ENCODE data around the gene NFIB. TPM values are rescaled to one million over a fixed set of nuclear protein-coding genes. Genes with fewer than 3 reads are reported as not detected.

NFIB gene
- total RNA-seq, 1 experiment from 2014 or later = 75.8 TPM

GRCh38 chr9:14303521-14303920 lies 10.4 kb downstream of the NFIB start:
- DNase-seq = no peak
- CTCF ChIA-PET = no interaction called here
- intact Hi-C loops (cut with micrococcal nuclease; ENCODE audit: unreplicated experiment) = loop anchor here (10.0 kb wide), 1 partner anchor 49 kb away; no protein-coding TSS in a partner anchor
- BruUV-seq (replicated peaks) = no TSS peak
- Mint-ChIP-seq H3K9me3 (ENCODE audit: low read depth, unreplicated experiment) (no peaks in the 10 kb centered on the region), H3K36me3 (ENCODE audit: insufficient read depth, unreplicated experiment) (peaks cover 27% of the 10 kb centered on the region), H3K27me3 (ENCODE audit: unreplicated experiment) (no peaks in the 10 kb centered on the region), H3K4me3 (ENCODE audit: low read depth, unreplicated experiment) (no peak overlapping the region), H3K27ac (ENCODE audit: unreplicated experiment) (no peak overlapping the region), H3K4me1 (ENCODE audit: low read depth, unreplicated experiment) (peaks cover 41% of the 10 kb centered on the region)
- TF ChIP-seq, protein P1, sequence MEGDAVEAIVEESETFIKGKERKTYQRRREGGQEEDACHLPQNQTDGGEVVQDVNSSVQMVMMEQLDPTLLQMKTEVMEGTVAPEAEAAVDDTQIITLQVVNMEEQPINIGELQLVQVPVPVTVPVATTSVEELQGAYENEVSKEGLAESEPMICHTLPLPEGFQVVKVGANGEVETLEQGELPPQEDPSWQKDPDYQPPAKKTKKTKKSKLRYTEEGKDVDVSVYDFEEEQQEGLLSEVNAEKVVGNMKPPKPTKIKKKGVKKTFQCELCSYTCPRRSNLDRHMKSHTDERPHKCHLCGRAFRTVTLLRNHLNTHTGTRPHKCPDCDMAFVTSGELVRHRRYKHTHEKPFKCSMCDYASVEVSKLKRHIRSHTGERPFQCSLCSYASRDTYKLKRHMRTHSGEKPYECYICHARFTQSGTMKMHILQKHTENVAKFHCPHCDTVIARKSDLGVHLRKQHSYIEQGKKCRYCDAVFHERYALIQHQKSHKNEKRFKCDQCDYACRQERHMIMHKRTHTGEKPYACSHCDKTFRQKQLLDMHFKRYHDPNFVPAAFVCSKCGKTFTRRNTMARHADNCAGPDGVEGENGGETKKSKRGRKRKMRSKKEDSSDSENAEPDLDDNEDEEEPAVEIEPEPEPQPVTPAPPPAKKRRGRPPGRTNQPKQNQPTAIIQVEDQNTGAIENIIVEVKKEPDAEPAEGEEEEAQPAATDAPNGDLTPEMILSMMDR (IDR thresholded peaks at IDR 0.05; ENCODE audit: unreplicated experiment) = no peak

- no peak for DNase-seq
- Mint-ChIP-seq H3K4me1 (ENCODE audit: low read depth, unreplicated experiment) (peaks cover 37% of the 10 kb centered on the region), H3K27me3 (ENCODE audit: unreplicated experiment) (no peaks in the 10 kb centered on the region), H3K36me3 (ENCODE audit: insufficient read depth, unreplicated experiment) (peaks cover 23% of the 10 kb centered on the region), H3K4me3 (ENCODE audit: low read depth, unreplicated experiment) (no peak overlapping the region), H3K27ac (ENCODE audit: unreplicated experiment) (no peak overlapping the region), H3K9me3 (ENCODE audit: low read depth, unreplicated experiment) (no peaks in the 10 kb centered on the region)
- intact Hi-C loops (cut with micrococcal nuclease; ENCODE audit: unreplicated experiment) = loop anchor here (10.0 kb wide), 1 partner anchor 48 kb away; no protein-coding TSS in a partner anchor
- TF ChIP-seq, protein P1 (IDR thresholded peaks at IDR 0.05; ENCODE audit: unreplicated experiment) = no peak
- no TSS peak for BruUV-seq (replicated peaks)
- CTCF ChIA-PET = no interaction called here
These were observed 10.8 kb downstream of the NFIB start for GRCh38 chr9:14303100-14303499.

- no TSS peak for BruUV-seq (replicated peaks)
- Mint-ChIP-seq H3K27ac (ENCODE audit: unreplicated experiment) (no peak overlapping the region), H3K9me3 (ENCODE audit: low read depth, unreplicated experiment) (no peaks in the 10 kb centered on the region), H3K4me1 (ENCODE audit: low read depth, unreplicated experiment) (peaks cover 31% of the 10 kb centered on the region), H3K36me3 (ENCODE audit: insufficient read depth, unreplicated experiment) (peaks cover 17% of the 10 kb centered on the region), H3K27me3 (ENCODE audit: unreplicated experiment) (no peaks in the 10 kb centered on the region), H3K4me3 (ENCODE audit: low read depth, unreplicated experiment) (no peak overlapping the region)
- CTCF ChIA-PET = no interaction called here
- no peak for DNase-seq
- TF ChIP-seq, protein P1 (IDR thresholded peaks at IDR 0.05; ENCODE audit: unreplicated experiment) = no peak
- intact Hi-C loops (cut with micrococcal nuclease; ENCODE audit: unreplicated experiment) = loop anchor here (10.0 kb wide), 1 partner anchor 48 kb away; no protein-coding TSS in a partner anchor
These were observed 11.5 kb downstream of the NFIB start for GRCh38 chr9:14302405-14302804.

- no peaks in the 10 kb centered on the region for H3K9me3 Mint-ChIP-seq (ENCODE audit: low read depth, unreplicated experiment)
- no peaks in the 10 kb centered on the region for H3K27me3 Mint-ChIP-seq (ENCODE audit: unreplicated experiment)
- TF ChIP-seq, protein P1 (IDR thresholded peaks at IDR 0.05; ENCODE audit: unreplicated experiment) = no peak
- BruUV-seq (replicated peaks) = no TSS peak
- intact Hi-C loops (cut with micrococcal nuclease; ENCODE audit: unreplicated experiment) = loop anchor here (10.0 kb wide), 1 partner anchor 47 kb away; no protein-coding TSS in a partner anchor
- peaks cover 37% of the 10 kb centered on the region for H3K4me1 Mint-ChIP-seq (ENCODE audit: low read depth, unreplicated experiment)
- H3K36me3 Mint-ChIP-seq (ENCODE audit: insufficient read depth, unreplicated experiment) = peaks cover 11% of the 10 kb centered on the region
- DNase-seq = no peak
- no peak overlapping the region for H3K27ac Mint-ChIP-seq (ENCODE audit: unreplicated experiment)
- peak overlapping the region; percentile 40 for H3K4me3 Mint-ChIP-seq (ENCODE audit: low read depth, unreplicated experiment)
- CTCF ChIA-PET = interaction anchor here (0.7 kb wide), 2 partner anchors 27 to 350 kb away, joined by 3 read pairs; no protein-coding TSS in a partner anchor
These were observed 12.3 kb downstream of the NFIB start for GRCh38 chr9:14301583-14302021.

Data from Calu3 (cell line).